NK-92 treated with Interleukin-12 subunit alpha and Interleukin-12 subunit beta, amount 100 ng/mL, for 24 hours (cell line): ENCODE data around the gene DYNLT2.
"Not testable (repeated sequence)": the region's sequence is repeated elsewhere in the genome, so short reads cannot be mapped to it uniquely, and the experiment has no call there.

Source experiments
- DNase-seq: peaks from one replicate; lab custom pipeline; 2025; lab: John Stamatoyannopoulos, UW

DYNLT2 gene

GRCh38 chr6:169701311-169701953 is 49.9 kb downstream of the DYNLT2 start:
- DNase-seq = no peak

- DNase-seq = no peak
Observed at GRCh38 chr6:169700296-169700695, 51.1 kb downstream of the DYNLT2 start.

- not testable (repeated sequence) for DNase-seq
Observed at GRCh38 chr6:169697115-169697514, 54.3 kb downstream of the DYNLT2 start.

GRCh38 chr6:169695131-169695530 is 56.2 kb downstream of the DYNLT2 start:
- DNase-seq = no peak

GRCh38 chr6:169692516-169692915 is 58.9 kb downstream of the DYNLT2 start:
- DNase-seq = no peak

GRCh38 chr6:169691260-169691659 is 60.1 kb downstream of the DYNLT2 start:
- no peak for DNase-seq
